Measurements from ENCODE around the gene KCNQ1. TPM values are rescaled to one million over a fixed set of nuclear protein-coding genes. Genes with fewer than 3 reads are reported as not detected.

KCNQ1 gene
- total RNA-seq, 1 donor from 2014 or later = 1.6 TPM

GRCh38 chr11:2452321-2453012 lies 7.7 kb downstream of the KCNQ1 start:
- no peak for TF ChIP-seq CTCF (IDR thresholded peaks at IDR 0.05; ENCODE audit: insufficient read depth, low read length, severe bottlenecking)
- FAIRE-seq (no peak), DNase-seq (ENCODE audit: low read depth) (no peak)
- H3K27me3 ChIP-seq (ENCODE audit: control insufficient read depth, insufficient read depth, low read length) = no peaks in the 10 kb centered on the region
- H3K4me3 ChIP-seq (ENCODE audit: low read depth, low read length) = no peak overlapping the region
- no peaks in the 10 kb centered on the region for H3K36me3 ChIP-seq (ENCODE audit: control insufficient read depth, insufficient read depth, low read length)

- H3K4me3 ChIP-seq (ENCODE audit: low read depth, low read length) = no peak overlapping the region
- FAIRE-seq = no peak
- H3K27me3 ChIP-seq (ENCODE audit: control insufficient read depth, insufficient read depth, low read length) = no peaks in the 10 kb centered on the region
- no peak for DNase-seq (ENCODE audit: low read depth)
- H3K36me3 ChIP-seq (ENCODE audit: control insufficient read depth, insufficient read depth, low read length) = no peaks in the 10 kb centered on the region
- TF ChIP-seq CTCF (IDR thresholded peaks at IDR 0.05; ENCODE audit: insufficient read depth, low read length, severe bottlenecking) = no peak
Observed at GRCh38 chr11:2453436-2453835, 8.6 kb downstream of the KCNQ1 start.

DNA sequence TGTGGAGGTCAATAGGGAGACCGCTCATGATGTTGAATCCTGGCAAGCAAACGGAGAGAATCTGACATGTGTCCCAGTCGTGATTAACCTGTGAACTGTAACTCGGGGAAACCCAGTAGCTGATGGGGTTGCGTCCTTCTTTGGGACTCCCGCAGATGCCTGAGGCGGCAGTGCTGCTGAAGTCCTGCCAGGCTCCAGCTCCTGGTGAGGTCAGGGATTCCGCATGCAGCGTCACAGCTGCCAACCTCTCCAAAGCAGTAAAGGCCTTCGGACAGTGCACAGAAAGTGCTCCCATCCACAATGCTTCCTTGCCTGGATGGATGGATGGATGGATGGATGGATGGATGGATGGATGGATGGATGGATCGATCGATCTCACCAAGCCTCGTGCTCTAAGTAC lies 13.5 kb downstream of the KCNQ1 start:
- DNase-seq (ENCODE audit: low read depth) = no peak
- no peak for FAIRE-seq
- no peak for TF ChIP-seq CTCF (IDR thresholded peaks at IDR 0.05; ENCODE audit: insufficient read depth, low read length, severe bottlenecking)
- H3K4me3 ChIP-seq (ENCODE audit: low read depth, low read length) = no peak overlapping the region
- H3K27me3 ChIP-seq (ENCODE audit: control insufficient read depth, insufficient read depth, low read length) = no peaks in the 10 kb centered on the region
- H3K36me3 ChIP-seq (ENCODE audit: control insufficient read depth, insufficient read depth, low read length) = no peaks in the 10 kb centered on the region

DNA sequence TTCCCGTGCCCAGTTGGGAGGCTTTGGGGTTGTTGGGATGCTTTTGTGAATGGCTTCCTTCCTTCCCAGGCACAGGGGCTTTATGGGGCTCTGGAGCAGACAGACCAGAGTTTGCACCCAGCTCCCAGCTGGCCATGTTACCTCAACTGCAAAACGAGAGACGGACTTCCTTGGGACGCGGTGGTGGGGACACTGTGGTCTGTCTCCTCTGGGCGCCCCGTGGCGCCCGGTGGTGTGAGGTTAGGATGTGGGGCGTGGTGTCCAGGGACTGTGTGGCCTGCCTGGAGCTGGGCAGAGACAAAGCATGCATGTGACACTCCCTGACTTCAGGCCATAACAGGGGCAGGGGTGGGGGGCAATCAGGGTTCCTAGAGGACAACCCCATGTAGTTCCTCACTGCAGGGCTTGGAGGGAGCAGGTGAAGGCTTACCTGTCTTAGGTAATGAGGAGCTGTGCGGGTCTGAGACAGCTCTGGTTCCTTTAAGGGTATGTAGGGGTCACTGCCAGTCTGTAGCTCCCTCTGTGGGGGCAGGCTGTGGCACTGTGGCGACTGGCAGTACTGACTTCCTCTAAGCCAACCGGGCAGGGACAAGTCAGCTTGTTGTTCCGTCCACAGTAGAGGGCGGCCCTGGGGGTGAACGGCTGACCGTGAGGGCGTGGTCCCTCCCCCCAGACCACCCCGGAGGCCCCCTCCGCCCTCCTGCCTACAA lies 14.4 kb downstream of the KCNQ1 start:
- FAIRE-seq = no peak
- no peak for TF ChIP-seq CTCF (IDR thresholded peaks at IDR 0.05; ENCODE audit: insufficient read depth, low read length, severe bottlenecking)
- no peak overlapping the region for H3K4me3 ChIP-seq (ENCODE audit: low read depth, low read length)
- no peaks in the 10 kb centered on the region for H3K27me3 ChIP-seq (ENCODE audit: control insufficient read depth, insufficient read depth, low read length)
- DNase-seq (ENCODE audit: low read depth) = no peak
- no peaks in the 10 kb centered on the region for H3K36me3 ChIP-seq (ENCODE audit: control insufficient read depth, insufficient read depth, low read length)

DNA sequence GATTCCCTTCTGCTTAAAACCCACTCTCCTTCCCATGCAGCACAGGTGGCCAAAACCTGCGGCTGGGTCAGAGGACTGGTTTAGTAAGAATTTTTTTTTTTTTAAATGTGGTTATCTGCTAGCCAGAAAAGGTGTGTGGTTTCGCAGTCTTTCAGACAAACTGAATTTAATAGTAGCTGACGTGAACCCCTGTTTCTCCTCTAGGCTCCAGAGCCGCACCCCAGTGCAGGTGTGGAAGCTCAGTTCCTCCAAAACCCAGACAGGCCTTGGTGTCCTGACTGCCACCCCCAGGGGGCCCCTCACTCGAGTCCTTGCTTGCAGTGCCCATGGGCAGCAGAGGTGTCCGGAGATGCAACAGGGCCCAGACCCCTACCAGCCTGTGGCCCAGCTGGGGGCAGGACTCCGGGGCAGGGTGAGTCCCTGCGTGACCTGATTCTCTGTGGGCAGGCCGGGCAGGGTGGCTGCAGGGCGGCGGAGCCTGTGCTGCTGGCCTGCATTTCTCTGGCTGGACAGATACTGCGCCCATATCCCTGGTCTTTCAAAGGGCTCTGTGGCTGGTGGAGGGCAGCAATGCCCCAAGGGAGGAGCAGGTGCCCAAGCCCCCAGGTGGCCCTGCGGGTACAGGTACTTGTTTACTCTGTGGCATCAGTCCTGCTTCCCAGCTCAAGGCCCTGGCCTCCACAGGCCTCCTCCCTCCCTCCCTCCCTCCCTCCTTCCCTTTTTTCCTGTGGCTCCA lies 15.2 kb downstream of the KCNQ1 start:
- H3K36me3 ChIP-seq (ENCODE audit: control insufficient read depth, insufficient read depth, low read length) = no peaks in the 10 kb centered on the region
- DNase-seq (ENCODE audit: low read depth) = no peak
- no peak for TF ChIP-seq CTCF (IDR thresholded peaks at IDR 0.05; ENCODE audit: insufficient read depth, low read length, severe bottlenecking)
- FAIRE-seq = no peak
- no peak overlapping the region for H3K4me3 ChIP-seq (ENCODE audit: low read depth, low read length)
- no peaks in the 10 kb centered on the region for H3K27me3 ChIP-seq (ENCODE audit: control insufficient read depth, insufficient read depth, low read length)

Measured in bronchial epithelial cell (primary cell).